OCI-LY7 (cell line): ENCODE results near the gene COMMD3.

Experiments
- CTCF ChIP-seq: fragments of 200-600 bp; sonication (generic); conservative IDR thresholded peaks from 2 replicates; pipeline ENCODE4 v1.5.1; 2014; ENCODE audit warnings: mild to moderate bottlenecking, antibody characterized with exemption, low read length, moderate library complexity, mixed read lengths
- EZH2phosphoT487 ChIP-seq: fragments of 200-600 bp; sonication (generic); IDR thresholded peaks from 2 replicates; pipeline ENCODE4 v1.6.1; 2018; ENCODE audit warnings: low read depth, borderline replicate concordance, mild to moderate bottlenecking, mixed run types, antibody characterized with exemption, low read length, moderate library complexity, mixed read lengths

GRCh38 chr10:22326145-22326702, 10.0 kb downstream of the COMMD3 start:
- TF ChIP-seq CTCF (no peak), EZH2phosphoT487 (no peak)
